ENCODE data around the gene DMPK.

GRCh38 chr19:45791744-45792469, 9.6 kb upstream of the DMPK start:
- TF ChIP-seq CTCF (IDR thresholded peaks at IDR 0.05), result no peak
- TF ChIP-seq ZFX (IDR thresholded peaks at IDR 0.05; ENCODE audit: borderline replicate concordance), result no peak
